Endothelial cell of umbilical vein (primary cell): ENCODE data around the gene ZMIZ1. TPM values are rescaled to one million over a fixed set of nuclear protein-coding genes. Genes with fewer than 3 reads are reported as not detected.

Source experiments
- BruUV-seq: library from RNA; stranded (reverse); fragments of 400-500 nt; replicated peaks from 2 replicates; lab custom pipeline; 2021; lab: Mats Ljungman, UMichigan
- CTCF ChIA-PET: fragments of 300-600, 350-600 bp; sonication (Branson Sonifier 250); formaldehyde crosslinking; loops from one replicate; lab custom pipeline; 2021; ENCODE audit warnings: antibody characterized with exemption, inconsistent platforms; lab: Charles Lee
- POLR2A ChIA-PET: fragments of 300-600, 350-600 bp; sonication (Branson Sonifier 250); formaldehyde crosslinking; loops from one replicate; lab custom pipeline; 2021; ENCODE audit warnings: antibody characterized with exemption, inconsistent platforms; lab: Charles Lee
- DNase-seq: peaks from one replicate; pipeline ENCODE4 v3.0.0-alpha.2; 2011; ENCODE audit warnings: low read depth, low spot score
- FAIRE-seq: peaks from 2 replicates; lab custom pipeline; 2011; peaks lifted over from hg19 to GRCh38; lab: Jason Lieb, UNC
- H2AFZ ChIP-seq: 2 replicates; pipeline ENCODE4 v1.6.0; 2012; ENCODE audit warnings: low read depth, low read length, control low read depth, inconsistent platforms
- H3K27ac ChIP-seq: 2 replicates; pipeline ENCODE4 v1.5.1; 2011; ENCODE audit warnings: low read depth, mild to moderate bottlenecking, control low read depth, low read length, moderate library complexity; ENCODE audit not compliant: insufficient read depth
- H3K27me3 ChIP-seq, 2 experiments: 2 replicates each; pipeline versions ENCODE4 v1.6.0 to v1.6.1; 2011; ENCODE audit warnings: low read length in 2 of 2, mixed read lengths in 1 of 2; ENCODE audit not compliant: control insufficient read depth in 2 of 2, insufficient read depth in 2 of 2
- H3K36me3 ChIP-seq, 2 experiments: 2 replicates in 1 of 2; 3 replicates in 1 of 2; pipeline ENCODE4 v1.5.1; 2011; ENCODE audit warnings: low read length in 2 of 2, mild to moderate bottlenecking in 1 of 2, moderate library complexity in 1 of 2; ENCODE audit not compliant: control insufficient read depth in 2 of 2, insufficient read depth in 2 of 2; ENCODE audit errors: extremely low read depth in 1 of 2
- H3K4me1 ChIP-seq: 3 replicates; pipeline ENCODE4 v1.5.1; 2011; ENCODE audit warnings: mild to moderate bottlenecking, low read length; ENCODE audit not compliant: control insufficient read depth, insufficient read depth; ENCODE audit errors: extremely low read depth
- H3K4me2 ChIP-seq: 2 replicates; pipeline ENCODE4 v1.6.1; 2011; ENCODE audit warnings: low read length, control low read depth, mixed read lengths; ENCODE audit not compliant: insufficient read depth
- H3K4me3 ChIP-seq, 3 experiments: fragments of 200-600 bp in 1 of 3; sonication (generic), shearing (Covaris generic) in 1 of 3; replicated peaks in 1 of 3; 2 replicates each; pipeline ENCODE4 v1.5.1; 2011 to 2016; ENCODE audit warnings: control low read depth in 3 of 3, low read length in 3 of 3, mild to moderate bottlenecking in 2 of 3, inconsistent platforms in 1 of 3, low read depth in 1 of 3, moderate library complexity in 1 of 3; ENCODE audit not compliant: insufficient read depth in 1 of 3
- H3K79me2 ChIP-seq: 2 replicates; pipeline ENCODE4 v1.6.0; 2012; ENCODE audit warnings: low read length, inconsistent platforms; ENCODE audit not compliant: control insufficient read depth, insufficient read depth
- H3K9ac ChIP-seq: replicated peaks from 2 replicates; pipeline ENCODE3; 2011; ENCODE audit warnings: low read length, control low read depth; ENCODE audit not compliant: insufficient read depth; ENCODE audit errors: extremely low read depth
- H3K9me1 ChIP-seq: replicated peaks from 3 replicates; pipeline ENCODE4 v1.6.0; 2011; ENCODE audit warnings: mild to moderate bottlenecking, low read length; ENCODE audit not compliant: control insufficient read depth, insufficient read depth; ENCODE audit errors: extremely low read depth
- H3K9me3 ChIP-seq: replicated peaks from 2 replicates; pipeline ENCODE4 v1.5.1; 2012; ENCODE audit warnings: low read length, inconsistent platforms; ENCODE audit not compliant: control insufficient read depth, insufficient read depth
- H4K20me1 ChIP-seq: replicated peaks from 2 replicates; pipeline ENCODE3; 2011; ENCODE audit warnings: mild to moderate bottlenecking, low read length; ENCODE audit not compliant: control insufficient read depth, insufficient read depth; ENCODE audit errors: extremely low read depth
- EZH2 ChIP-seq: IDR thresholded peaks from 2 replicates; pipeline ENCODE4 v1.6.1; 2012; ENCODE audit warnings: borderline replicate concordance, low read depth, mild to moderate bottlenecking, moderate library complexity, low read length, inconsistent platforms; ENCODE audit not compliant: severe bottlenecking
- FOS ChIP-seq: IDR thresholded peaks from 2 replicates; pipeline ENCODE4 v1.6.1; 2011; ENCODE audit warnings: mild to moderate bottlenecking, low read length, moderate library complexity, borderline replicate concordance; ENCODE audit not compliant: insufficient read depth
- GATA2 ChIP-seq: IDR thresholded peaks from 2 replicates; pipeline ENCODE4 v1.7.0; 2011; ENCODE audit warnings: low read depth, mild to moderate bottlenecking, moderate library complexity, mixed read lengths, low read length; ENCODE audit not compliant: insufficient read length, insufficient read depth
- JUN ChIP-seq: IDR thresholded peaks from 2 replicates; pipeline ENCODE4 v1.6.1; 2011; ENCODE audit warnings: borderline replicate concordance, low read depth; ENCODE audit not compliant: insufficient read length, insufficient read depth
- MYC ChIP-seq: IDR thresholded peaks from one replicate; pipeline ENCODE4 v1.6.1; 2011; ENCODE audit warnings: mild to moderate bottlenecking, low read depth, low read length
- POLR2A ChIP-seq: IDR thresholded peaks from 2 replicates; pipeline ENCODE4 v1.6.1; 2012; ENCODE audit warnings: low read depth, mild to moderate bottlenecking, control low read depth, low read length
- POLR2AphosphoS5 ChIP-seq: IDR thresholded peaks from 2 replicates; pipeline ENCODE4 v1.6.1; 2012; ENCODE audit warnings: low read depth, mild to moderate bottlenecking, control low read depth, low read length, moderate library complexity; ENCODE audit not compliant: insufficient read depth
- dilution Hi-C: fragments of 300-500 bp; cut with MboI; formaldehyde crosslinking; loops from one replicate; pipeline ENCODE4 v1.15.0; 2019; ENCODE audit warnings: low sequenced_read_pairs; ENCODE audit not compliant: extremely low pct_ligation_motif_present
- intact Hi-C: fragments of 100-400 bp; cut with micrococcal nuclease; formaldehyde crosslinking; loops from one replicate; pipeline ENCODE4 v1.10.0; 2022
- polyA plus RNA-seq, 4 experiments: library from polyadenylated mRNA; depleted of rRNA in 3 of 4; stranded (reverse) in 3 of 4; unstranded in 1 of 4; fragments of >200 nt; gene quantifications; 2 replicates each; pipeline versions ENCODE4 v1.2.1 to v1.2.3, GENCODE V29; 2011 to 2012; ENCODE audit warnings: missing spikeins in 1 of 4
- total RNA-seq: library from RNA; stranded (reverse); gene quantifications from 2 replicates; pipeline ENCODE4 v1.2.3, GENCODE V29; 2021
- TF ChIP-seq, protein P1 (sequence below): IDR thresholded peaks from 2 replicates; pipeline ENCODE4 v1.6.1; 2011; ENCODE audit not compliant: insufficient read depth, insufficient read length
- TF ChIP-seq, protein P2 (sequence below), 2 donors: IDR thresholded peaks; 1 replicate in 1 of 2; 2 replicates in 1 of 2; pipeline ENCODE4 v1.5.1; 2011; ENCODE audit warnings: low read length in 2 of 2, mild to moderate bottlenecking in 2 of 2, moderate library complexity in 2 of 2, control low read depth in 1 of 2, inconsistent platforms in 1 of 2, low read depth in 1 of 2; ENCODE audit not compliant: insufficient read depth in 1 of 2; ENCODE audit errors: extremely low read depth in 1 of 2

The ZMIZ1 gene
- total and polyA plus RNA-seq, 2 donors (not counting 3 experiments of a cell fraction or from before 2014, with no cell fraction given) = 12.5 to 46.7 TPM

- no peak for FAIRE-seq
- ChIA-PET POLR2A (no interaction called here), CTCF (interaction anchor here (1.7 kb wide), 1 partner anchor 12 kb away, joined by 5 read pairs; no protein-coding TSS in a partner anchor)
- Histone ChIP-seq H3K27ac (no peak overlapping the region), H3K9me1 (no peaks in the 10 kb centered on the region), H2AFZ (no peak overlapping the region), H3K79me2 (peaks cover 35% of the 10 kb centered on the region), H3K9ac (no peak overlapping the region), H3K4me3 (no peak overlapping the region), H3K4me1 (no peaks in the 10 kb centered on the region), H3K27me3 (no peaks in the 10 kb centered on the region), H3K9me3 (no peaks in the 10 kb centered on the region), H4K20me1 (no peaks in the 10 kb centered on the region), H3K36me3 (peaks cover 0 to 13% of the 10 kb centered on the region in 2 experiments), H3K4me2 (no peak overlapping the region)
- TF ChIP-seq EZH2 (no peak), GATA2 (no peak), FOS (no peak), POLR2AphosphoS5 (no peak), MYC (no peak)
- TF ChIP-seq, protein P1, sequence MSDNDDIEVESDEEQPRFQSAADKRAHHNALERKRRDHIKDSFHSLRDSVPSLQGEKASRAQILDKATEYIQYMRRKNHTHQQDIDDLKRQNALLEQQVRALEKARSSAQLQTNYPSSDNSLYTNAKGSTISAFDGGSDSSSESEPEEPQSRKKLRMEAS = no peak
- intact Hi-C loops (no loop called here), dilution Hi-C loops (no loop called here)
- DNase-seq = no peak
- no TSS peak for BruUV-seq
Observed at GRCh38 chr10:79254333-79255006, 185.7 kb downstream of the ZMIZ1 start.

- intact Hi-C loops (no loop called here), dilution Hi-C loops (no loop called here)
- ChIA-PET CTCF (interaction anchor here (1.0 kb wide), 1 partner anchor 8 kb away, joined by 3 read pairs; no protein-coding TSS in a partner anchor), POLR2A (no interaction called here)
- no peaks in the 10 kb centered on the region for H3K9me1 ChIP-seq
- BruUV-seq = no TSS peak
- H2AFZ ChIP-seq = no peak overlapping the region
- H3K36me3 ChIP-seq = peaks cover 0 to 13% of the 10 kb centered on the region in 2 experiments
- H4K20me1 ChIP-seq = no peaks in the 10 kb centered on the region
- TF ChIP-seq, protein P1 = no peak
- no peak for TF ChIP-seq POLR2A
- TF ChIP-seq JUN = no peak
- no peak for TF ChIP-seq MYC
- no peak for TF ChIP-seq POLR2AphosphoS5
- TF ChIP-seq FOS = no peak
- TF ChIP-seq EZH2 = no peak
- TF ChIP-seq GATA2 = no peak
- TF ChIP-seq, protein P2, sequence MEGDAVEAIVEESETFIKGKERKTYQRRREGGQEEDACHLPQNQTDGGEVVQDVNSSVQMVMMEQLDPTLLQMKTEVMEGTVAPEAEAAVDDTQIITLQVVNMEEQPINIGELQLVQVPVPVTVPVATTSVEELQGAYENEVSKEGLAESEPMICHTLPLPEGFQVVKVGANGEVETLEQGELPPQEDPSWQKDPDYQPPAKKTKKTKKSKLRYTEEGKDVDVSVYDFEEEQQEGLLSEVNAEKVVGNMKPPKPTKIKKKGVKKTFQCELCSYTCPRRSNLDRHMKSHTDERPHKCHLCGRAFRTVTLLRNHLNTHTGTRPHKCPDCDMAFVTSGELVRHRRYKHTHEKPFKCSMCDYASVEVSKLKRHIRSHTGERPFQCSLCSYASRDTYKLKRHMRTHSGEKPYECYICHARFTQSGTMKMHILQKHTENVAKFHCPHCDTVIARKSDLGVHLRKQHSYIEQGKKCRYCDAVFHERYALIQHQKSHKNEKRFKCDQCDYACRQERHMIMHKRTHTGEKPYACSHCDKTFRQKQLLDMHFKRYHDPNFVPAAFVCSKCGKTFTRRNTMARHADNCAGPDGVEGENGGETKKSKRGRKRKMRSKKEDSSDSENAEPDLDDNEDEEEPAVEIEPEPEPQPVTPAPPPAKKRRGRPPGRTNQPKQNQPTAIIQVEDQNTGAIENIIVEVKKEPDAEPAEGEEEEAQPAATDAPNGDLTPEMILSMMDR (IDR thresholded peaks at IDR 0.05; ENCODE audit: extremely low read depth in 1 of 2, insufficient read depth in 1 of 2, low read depth in 1 of 2, low read length in 2 of 2) = no peak
- H3K4me1 ChIP-seq = no peaks in the 10 kb centered on the region
- H3K9ac ChIP-seq = no peak overlapping the region
- peaks cover 32% of the 10 kb centered on the region for H3K79me2 ChIP-seq
- DNase-seq = no peak
- no peak for FAIRE-seq
- no peak overlapping the region for H3K4me3 ChIP-seq
- H3K27me3 ChIP-seq = no peaks in the 10 kb centered on the region
- H3K9me3 ChIP-seq = no peaks in the 10 kb centered on the region
- no peak overlapping the region for H3K4me2 ChIP-seq
- no peak overlapping the region for H3K27ac ChIP-seq
Observed at GRCh38 chr10:79255007-79255507, 186.3 kb downstream of the ZMIZ1 start.
